SH-SY5Y (cell line): ENCODE measurements around the gene MTHFSD.

Experiments
- GATA2 ChIP-seq: IDR thresholded peaks from 2 replicates; pipeline ENCODE4 v1.6.1; 2011; ENCODE audit warnings: mild to moderate bottlenecking, low read depth, low read length
- GATA3 ChIP-seq: IDR thresholded peaks from 2 replicates; pipeline ENCODE4 v1.6.1; 2011; ENCODE audit warnings: low read depth, mild to moderate bottlenecking, low read length, moderate library complexity

MTHFSD gene

DNA sequence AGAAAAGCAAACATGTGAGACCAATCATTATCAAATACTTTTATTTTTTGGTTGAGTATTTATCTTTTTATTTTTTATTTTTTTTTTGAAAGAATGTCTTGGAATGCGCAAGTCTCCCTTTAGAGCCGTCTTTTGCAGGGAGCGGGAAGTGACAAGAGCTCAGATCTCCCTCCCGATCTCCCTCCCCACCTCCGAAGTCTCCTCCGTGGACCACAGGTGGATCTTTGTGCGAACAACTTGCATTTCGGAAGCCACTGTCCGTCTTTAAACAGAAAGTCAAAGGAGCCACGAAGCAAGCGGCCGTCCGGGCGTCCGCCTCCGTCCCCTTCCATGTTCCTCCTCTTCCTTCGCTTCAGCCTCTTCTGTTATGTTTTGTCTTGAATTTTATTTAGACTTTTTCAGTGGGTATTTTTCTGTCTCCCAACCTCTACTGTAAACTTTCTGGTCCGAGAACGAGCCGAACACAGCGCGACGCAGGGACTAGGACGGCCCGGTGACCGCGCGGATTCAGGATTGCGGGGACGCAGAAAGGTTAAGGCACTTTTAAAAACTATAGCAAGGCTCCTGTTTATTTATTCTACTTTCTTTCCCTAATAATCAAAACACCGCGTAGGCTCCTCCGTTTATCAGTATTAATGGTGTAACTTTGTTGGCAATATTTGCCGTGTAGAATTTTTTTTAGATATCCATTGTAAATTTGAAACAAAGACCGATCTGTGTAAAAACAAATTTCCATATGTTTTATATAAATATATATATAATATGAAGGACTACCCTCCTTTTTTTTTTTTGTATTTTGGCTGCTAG, 41.4 kb downstream of the MTHFSD start:
- TF ChIP-seq GATA3 (no peak), GATA2 (no peak)

- no peak for TF ChIP-seq GATA2
- TF ChIP-seq GATA3, result no peak
Observed at GRCh38 chr16:86512860-86513470, 42.1 kb downstream of the MTHFSD start.

DNA sequence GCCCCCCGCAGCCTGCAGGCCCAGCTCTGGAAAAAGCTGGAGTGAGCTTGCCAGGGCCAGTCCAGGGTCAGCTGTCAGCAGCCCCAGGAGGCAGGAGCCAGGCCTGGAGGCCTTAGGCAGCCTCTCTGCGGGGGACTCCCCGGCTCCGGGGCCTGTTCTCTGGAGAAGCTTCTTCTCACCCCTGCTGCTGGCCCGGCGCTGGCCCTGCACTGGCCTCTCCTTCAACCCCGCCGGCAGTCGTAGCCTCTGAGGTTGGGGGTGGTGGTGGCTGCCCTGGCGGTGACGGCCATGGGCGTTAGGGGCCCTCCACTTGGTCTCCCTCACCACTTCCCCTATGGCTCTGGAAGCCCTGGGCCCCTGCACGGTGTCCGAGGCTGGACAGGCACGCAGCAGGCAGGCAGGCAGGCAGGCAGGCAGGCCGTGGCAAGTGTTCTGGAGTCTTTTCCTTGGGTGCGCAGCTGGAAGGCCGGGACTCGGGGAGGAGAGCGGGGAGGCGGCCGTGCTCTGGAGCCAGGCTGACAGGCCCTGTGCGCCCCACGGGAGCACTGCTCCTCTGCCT, 42.7 kb downstream of the MTHFSD start:
- TF ChIP-seq GATA3 (no peak), GATA2 (no peak)

DNA sequence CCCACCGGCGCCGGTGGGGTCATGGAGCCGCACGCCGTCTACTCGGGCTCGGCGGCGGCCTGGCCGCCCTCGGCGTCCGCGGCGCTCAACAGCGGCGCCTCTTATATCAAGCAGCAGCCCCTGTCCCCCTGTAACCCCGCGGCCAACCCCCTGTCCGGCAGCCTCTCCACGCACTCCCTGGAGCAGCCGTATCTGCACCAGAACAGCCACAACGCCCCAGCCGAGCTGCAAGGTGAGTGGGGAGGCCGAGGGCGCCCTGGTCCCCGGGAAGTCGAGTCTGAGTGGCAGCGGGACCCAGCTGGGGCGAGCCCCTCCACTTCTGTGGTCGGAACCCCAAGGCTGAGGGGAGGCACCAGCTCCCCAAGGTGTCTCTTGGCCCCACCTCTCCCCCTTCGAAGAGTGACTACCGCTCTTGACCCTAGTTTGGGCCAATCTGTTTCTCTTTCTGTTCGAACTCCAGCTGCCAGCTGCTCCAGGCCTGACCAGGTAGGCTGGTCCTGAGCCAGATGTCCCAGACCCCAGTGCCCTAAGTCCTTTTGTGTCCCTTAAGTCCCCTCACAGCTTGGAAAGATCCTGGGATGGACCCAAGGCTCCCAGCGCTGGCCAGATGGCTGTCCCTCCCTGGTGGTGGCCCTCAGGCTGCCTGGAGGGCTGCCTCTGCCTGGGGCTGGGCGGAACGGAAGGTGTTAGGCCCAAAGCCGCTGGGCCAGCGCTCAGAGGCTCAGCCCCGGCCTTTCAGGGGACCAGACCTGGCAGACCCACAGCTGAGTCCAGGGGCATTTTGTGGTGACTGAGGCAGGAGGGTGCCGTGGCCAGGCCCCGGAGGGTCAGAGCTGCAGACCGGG, 43.5 kb downstream of the MTHFSD start:
- TF ChIP-seq GATA2 (no peak), GATA3 (no peak)

DNA sequence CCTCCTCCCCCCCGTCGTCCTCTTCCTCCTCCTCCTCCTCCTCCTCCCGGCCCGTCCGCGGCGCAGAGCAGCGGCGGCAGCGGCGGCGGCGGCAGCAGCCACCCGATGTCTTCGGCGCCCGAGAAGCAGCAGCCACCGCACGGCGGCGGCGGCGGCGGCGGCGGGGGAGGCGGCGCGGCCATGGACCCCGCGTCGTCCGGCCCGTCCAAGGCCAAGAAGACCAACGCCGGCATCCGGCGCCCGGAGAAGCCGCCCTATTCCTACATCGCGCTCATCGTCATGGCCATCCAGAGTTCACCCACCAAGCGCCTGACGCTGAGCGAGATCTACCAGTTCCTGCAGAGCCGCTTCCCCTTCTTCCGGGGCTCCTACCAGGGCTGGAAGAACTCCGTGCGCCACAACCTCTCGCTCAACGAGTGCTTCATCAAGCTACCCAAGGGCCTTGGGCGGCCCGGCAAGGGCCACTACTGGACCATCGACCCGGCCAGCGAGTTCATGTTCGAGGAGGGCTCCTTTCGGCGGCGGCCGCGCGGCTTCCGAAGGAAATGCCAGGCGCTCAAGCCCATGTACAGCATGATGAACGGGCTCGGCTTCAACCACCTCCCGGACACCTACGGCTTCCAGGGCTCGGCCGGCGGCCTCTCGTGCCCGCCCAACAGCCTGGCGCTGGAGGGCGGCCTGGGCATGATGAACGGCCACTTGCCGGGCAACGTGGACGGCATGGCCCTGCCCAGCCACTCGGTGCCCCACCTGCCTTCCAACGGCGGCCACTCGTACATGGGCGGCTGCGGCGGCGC, 44.4 kb downstream of the MTHFSD start, which contains the start of gene FOXF1:
Gene FOXF1 (plus strand): TSS at position 63 of the 797 bp plus-strand sequence. CDS start 43 bp downstream, at position 106.
- TF ChIP-seq GATA3, result no peak
- no peak for TF ChIP-seq GATA2

DNA sequence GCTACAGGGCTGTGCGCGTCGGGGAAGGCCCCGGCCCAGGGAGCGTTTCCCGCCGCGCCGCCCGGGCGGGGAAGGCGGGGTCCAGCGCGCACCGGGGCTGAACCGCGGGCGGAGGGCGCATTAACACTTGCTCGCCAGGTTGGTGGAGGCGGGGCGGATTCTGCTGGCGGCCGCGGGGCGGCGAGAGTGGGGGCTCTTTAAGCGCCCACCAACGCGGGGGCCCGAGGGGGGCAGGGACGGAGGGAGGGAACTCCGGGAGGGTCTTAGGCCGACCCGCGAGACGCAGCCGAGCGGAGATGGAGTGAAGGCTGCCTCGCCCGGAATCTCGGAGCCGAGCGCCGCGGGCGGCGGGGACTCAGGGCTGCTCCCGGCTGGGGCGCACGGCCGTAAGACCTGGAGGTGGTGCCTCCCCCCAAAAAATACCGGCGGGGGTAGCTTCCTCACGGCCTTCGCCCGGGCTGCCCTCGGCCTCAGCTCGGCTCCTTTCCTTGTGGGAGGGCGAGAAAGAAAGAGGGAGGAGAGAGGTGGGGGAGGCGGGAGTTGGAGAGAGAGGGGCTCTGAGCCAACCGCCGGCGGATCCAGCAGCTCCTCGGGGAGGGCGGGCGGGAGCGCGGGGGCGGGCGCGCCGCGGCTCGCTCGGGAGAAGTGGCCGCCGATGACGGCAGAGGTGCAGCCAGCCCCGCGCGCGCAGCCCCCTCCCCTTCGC, 45.1 kb downstream of the MTHFSD start:
- TF ChIP-seq GATA3, result no peak

DNA sequence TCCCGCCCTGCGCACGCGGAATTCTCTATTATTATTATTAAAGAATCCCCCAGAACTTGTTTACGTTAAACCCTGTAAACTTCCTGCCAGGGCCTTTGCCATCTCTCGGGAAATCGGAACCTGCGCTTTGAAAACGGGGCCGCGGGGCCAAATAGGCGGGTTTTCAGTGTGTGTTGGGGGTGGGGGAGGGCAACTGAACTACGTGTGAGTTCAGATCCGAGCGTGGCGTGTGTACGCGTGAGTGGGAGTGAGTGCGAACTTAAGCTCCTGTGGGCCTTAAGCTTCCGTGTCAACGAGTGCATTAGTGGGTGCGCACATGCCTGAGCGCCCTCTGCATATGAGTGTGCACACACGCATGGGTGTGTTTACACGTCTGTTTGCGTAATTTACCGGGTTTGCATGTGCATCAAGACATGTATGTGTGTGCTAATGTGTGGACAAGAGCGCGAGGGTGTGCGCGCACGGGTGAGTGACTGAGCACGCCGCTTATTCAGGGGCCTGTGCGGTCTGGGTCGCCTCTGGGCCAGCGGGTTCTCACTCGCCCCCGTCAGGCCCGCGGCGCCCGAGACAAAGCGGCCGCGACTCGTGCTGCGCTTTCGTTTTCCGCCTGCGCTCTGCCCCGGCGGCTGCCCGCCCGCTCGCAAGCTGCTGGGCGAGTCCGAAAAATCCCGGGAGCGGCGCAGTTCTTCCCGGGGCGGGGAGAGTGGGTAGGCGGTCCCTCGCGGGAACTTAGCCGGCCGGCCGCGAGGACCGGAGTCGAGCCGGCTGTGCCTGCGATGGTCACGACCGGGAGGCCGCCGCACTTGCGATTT, 45.9 kb downstream of the MTHFSD start:
- TF ChIP-seq GATA3, result no peak
- no peak for TF ChIP-seq GATA2

DNA sequence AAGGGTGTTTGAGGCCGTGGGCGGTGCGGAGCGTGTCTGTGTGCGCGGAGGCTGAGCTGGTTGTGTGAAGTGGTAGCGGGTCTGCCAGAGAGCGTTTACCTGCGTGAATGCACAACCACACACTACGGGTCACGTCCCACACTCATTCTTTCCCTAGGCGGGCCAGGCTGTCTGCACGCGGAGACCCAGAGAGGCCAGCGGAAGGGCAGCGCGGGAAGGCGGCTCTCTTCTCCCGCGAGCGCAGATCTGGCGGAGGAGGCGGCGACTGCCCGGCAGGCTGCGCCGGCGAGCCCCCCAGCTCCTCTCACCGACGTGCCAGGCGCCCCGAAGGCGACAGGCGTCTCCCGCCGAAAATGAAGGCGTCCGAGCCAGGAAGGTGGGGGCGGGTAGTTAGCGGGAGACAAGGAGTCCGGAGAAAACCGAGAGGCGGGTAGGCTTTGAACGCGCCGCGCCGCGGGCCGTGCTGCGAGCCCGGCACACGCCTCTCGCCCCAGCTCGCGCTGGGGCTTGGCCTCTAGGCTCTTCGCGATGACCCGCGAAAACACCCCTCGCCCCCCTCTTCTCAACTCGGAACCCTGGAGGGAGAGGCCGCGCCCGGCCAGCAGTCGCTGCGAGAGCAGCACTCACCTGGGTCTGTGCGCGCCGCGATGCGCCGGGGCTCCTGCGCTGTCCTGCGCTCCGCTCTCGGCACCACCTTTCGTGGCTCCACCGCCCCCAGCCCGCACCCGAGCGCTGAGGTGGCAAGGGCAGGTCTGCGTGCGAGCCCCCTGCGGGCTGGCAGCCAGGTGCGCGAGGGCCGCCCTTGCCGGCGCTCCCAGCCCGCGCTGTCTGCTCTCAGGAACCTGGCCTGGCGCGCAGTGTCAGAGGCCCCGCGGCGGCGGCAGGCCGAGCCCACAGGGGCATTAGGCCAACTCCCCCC, 46.7 kb downstream of the MTHFSD start:
- no peak for TF ChIP-seq GATA3
- TF ChIP-seq GATA2, result no peak

DNA sequence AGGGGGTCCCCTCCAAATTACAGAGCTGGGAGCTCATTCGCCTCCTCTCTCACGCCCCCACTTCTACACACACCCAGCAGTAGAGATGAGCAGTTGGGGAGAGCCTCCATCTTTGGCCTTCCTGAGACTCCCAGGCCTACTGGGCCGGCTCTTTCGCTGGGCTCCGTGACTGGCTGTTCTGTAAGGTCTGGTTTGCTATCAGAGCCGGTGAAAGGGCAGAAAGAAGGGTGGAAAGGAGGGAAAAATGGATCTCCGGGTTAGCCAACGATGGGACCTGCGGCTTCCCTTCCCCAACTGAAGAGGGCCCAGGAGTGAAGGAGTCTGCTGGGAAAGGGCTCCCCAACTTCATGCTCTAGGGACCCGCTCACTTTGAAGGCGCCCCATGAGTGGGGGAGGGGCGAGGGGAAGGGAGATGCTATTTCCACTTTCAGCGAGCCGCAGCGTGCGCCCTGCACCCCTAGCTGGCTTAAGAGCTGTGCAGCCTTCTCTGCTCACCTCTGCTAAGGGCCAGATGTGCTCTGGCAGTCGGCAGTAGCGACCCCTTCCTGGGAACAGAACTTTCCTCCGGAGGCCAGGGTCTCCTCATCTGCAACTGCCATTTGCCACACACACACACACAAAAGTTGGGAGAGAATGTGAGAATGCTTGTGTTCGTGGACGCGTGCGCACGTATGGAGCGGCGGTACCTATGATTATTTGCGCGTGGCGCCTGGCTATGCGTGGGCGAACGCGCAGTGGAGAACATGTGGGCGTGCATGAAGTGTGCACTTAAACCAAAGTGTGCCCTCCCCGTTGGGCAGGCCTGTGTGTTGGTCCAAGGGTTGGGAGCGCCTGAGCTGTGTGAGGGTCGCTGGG, 47.6 kb downstream of the MTHFSD start:
- TF ChIP-seq GATA3 (no peak), GATA2 (no peak)
